Pancreas (tissue), 10 donors: Measurements from ENCODE around the gene KIAA1191. TPM values are rescaled to one million over a fixed set of nuclear protein-coding genes. Genes with fewer than 3 reads are reported as not detected.

Source experiments
- ATAC-seq, 4 donors: fragments of 200-7000 bp; cut with Tn5 transposase; one replicate each; pipeline versions ENCODE4 v1.8.0 to v1.9.1; 2020; ENCODE audit warnings: mild to moderate bottlenecking in 4 of 4, moderate library complexity in 4 of 4
- DNase-seq, 6 donors: peaks; one replicate each; pipeline ENCODE4 v3.0.0-alpha.2; 2020
- FAIRE-seq: peaks from 2 replicates; lab custom pipeline; 2012; peaks lifted over from hg19 to GRCh38; lab: Jason Lieb, UNC
- H3K27ac ChIP-seq, 4 donors: fragments of 200-600 bp; sonication (generic); 1 replicate in 3 of 4; 2 replicates in 1 of 4; pipeline versions ENCODE4 v1.5.0 to v1.8.0; 2020
- H3K27me3 ChIP-seq, 4 donors: fragments of 200-600 bp; one replicate each; pipeline ENCODE4 v1.8.0; 2021
- H3K36me3 ChIP-seq, 3 donors: fragments of 200-600 bp; sonication (generic) in 1 of 3; one replicate each; pipeline versions ENCODE4 v1.5.0 to v1.8.0; 2020 to 2021
- H3K4me1 ChIP-seq, 3 donors: fragments of 200-600 bp; one replicate each; pipeline ENCODE4 v1.8.0; 2021
- H3K4me3 ChIP-seq, 4 donors: fragments of 200-600 bp; sonication (generic) in 2 of 4; one replicate each; pipeline versions ENCODE4 v1.5.0 to v1.8.0; 2020 to 2021
- H3K9me3 ChIP-seq, 4 donors: fragments of 200-600 bp; one replicate each; pipeline ENCODE4 v1.8.0; 2021
- CTCF ChIP-seq, 4 donors: fragments of 200-600 bp; sonication (generic) in 3 of 4; IDR thresholded peaks; one replicate each; pipeline versions ENCODE4 v1.5.0 to v1.8.0; 2021; ENCODE audit warnings: antibody characterized with exemption in 4 of 4
- WGBS, 2 donors: extraction: QIAGEN DNeasy Blood & Tissue Kit; methylation state at CpG; one replicate each; pipeline ENCODE4 v1.1.7; 2013; 5-methylcytosine and 5-hydroxymethylcytosine counted together
- intact Hi-C, 3 donors: fragments of 100-400 bp; cut with DNase I; formaldehyde crosslinking; loops; one replicate each; pipeline versions ENCODE4 v1.11.1 to v1.14.2; 2022
- polyA plus RNA-seq, 2 donors: library from polyadenylated mRNA; stranded (reverse); fragments of 200-250 nt; gene quantifications; one replicate each; pipeline ENCODE4 v1.2.3, GENCODE V29; 2013
- total RNA-seq, 6 donors: library from RNA; stranded (reverse); fragmentation: NEBNext Ultra II Directional in 4 of 6; extraction: Animal tissue kit (Norgen Biotek cat#: 25700) in 4 of 6; gene quantifications; one replicate each; pipeline versions ENCODE4 v1.2.1 to v1.2.4, GENCODE V29; 2021 to 2023
- donor health status: healthy with polysubstance abuse.
- donor health status: DM: no; HTN: no; CAD: no; lungs with moderate emphysema.
- donor health status: DM: no; HTN: no; CAD: no.
- donor health status: control.
- donor health status: control.
- donor health status: Bipolar disorder and iron deficiency.
- donor health status: DM: yes; HTN: yes; CAD: no.
- donor health status: DM: no; HTN: no; CAD: no.
- donor health status: DM: no; HTN: no; CAD: no.
- donor health status: DM: yes; HTN: yes; CAD: no.

Gene KIAA1191
- total and polyA plus RNA-seq, 8 donors = 28.7 to 58.5 (median 42.2) TPM

- no peak for TF ChIP-seq CTCF (IDR thresholded peaks at IDR 0.05)
- Histone ChIP-seq H3K9me3 (no peaks in the 10 kb centered on the region), H3K36me3 (peaks cover 0 to 42% (median 27%) of the 10 kb centered on the region in 3 donors), H3K4me1 (no peaks in the 10 kb centered on the region), H3K27ac (no peak overlapping the region), H3K4me3 (no peak overlapping the region), H3K27me3 (no peaks in the 10 kb centered on the region)
- 61 to 68% methylated on average over 2 of the region's 2 CpGs for WGBS, 2 donors
- no peak for ATAC-seq
- intact Hi-C loops = no loop called here
- DNase-seq = no peak
- FAIRE-seq = no peak
Observed at GRCh38 chr5:176341325-176342157, 20.0 kb downstream of the KIAA1191 start.

- WGBS, 2 donors = 63 to 66% methylated on average over 5 of the region's 5 CpGs
- peaks cover 0 to 22% (median 16%) of the 10 kb centered on the region in 3 donors for H3K36me3 ChIP-seq
- no peak for ATAC-seq
Observed at GRCh38 chr5:176339304-176339703, 22.3 kb downstream of the KIAA1191 start.

GRCh38 chr5:176337913-176338312, 23.7 kb downstream of the KIAA1191 start:
- no peaks in the 10 kb centered on the region for H3K9me3 ChIP-seq
- peaks cover 0 to 22% (median 16%) of the 10 kb centered on the region in 3 donors for H3K36me3 ChIP-seq
- no peak overlapping the region for H3K4me3 ChIP-seq
- H3K27ac ChIP-seq = no peak overlapping the region
- ATAC-seq = no peak
- H3K4me1 ChIP-seq = no peaks in the 10 kb centered on the region
- FAIRE-seq = no peak
- TF ChIP-seq CTCF (IDR thresholded peaks at IDR 0.05) = no peak
- H3K27me3 ChIP-seq = no peaks in the 10 kb centered on the region
- 58 to 77% methylated on average over 1 of the region's 1 CpG for WGBS, 2 donors
- intact Hi-C loops = no loop called here
- no peak for DNase-seq

More at GRCh38 chr5:176339304-176339703, 22.3 kb downstream of the KIAA1191 start:
- no peak for FAIRE-seq
- Histone ChIP-seq H3K9me3 (no peaks in the 10 kb centered on the region), H3K27ac (no peak overlapping the region), H3K4me1 (no peaks in the 10 kb centered on the region), H3K4me3 (no peak overlapping the region), H3K27me3 (no peaks in the 10 kb centered on the region)
- TF ChIP-seq CTCF (IDR thresholded peaks at IDR 0.05) = no peak
- DNase-seq = no peak
- intact Hi-C loops = no loop called here

GRCh38 chr5:176334031-176334770, 27.4 kb downstream of the KIAA1191 start:
- ATAC-seq = no peak
- no peaks in the 10 kb centered on the region for H3K27me3 ChIP-seq
- H3K36me3 ChIP-seq = peaks cover 0 to 22% (median 16%) of the 10 kb centered on the region in 3 donors
- intact Hi-C loops = no loop called here
- no peaks in the 10 kb centered on the region for H3K4me1 ChIP-seq
- DNase-seq = no peak
- no peaks in the 10 kb centered on the region for H3K9me3 ChIP-seq
- TF ChIP-seq CTCF (IDR thresholded peaks at IDR 0.05) = no peak
- H3K27ac ChIP-seq = no peak overlapping the region
- no peak overlapping the region for H3K4me3 ChIP-seq
- FAIRE-seq = no peak
